Stimulated activated CD4-positive, alpha-beta T cell treated with anti-CD3 and anti-CD28 coated beads, Interleukin-12 subunit alpha, Interleukin-12 subunit beta, amount 100 ng/mL, for 24 hours (primary cell): ENCODE results near the gene STX8.
"Not testable (repeated sequence)": the region's sequence is repeated elsewhere in the genome, so short reads cannot be mapped to it uniquely, and the experiment has no call there.

Experiments used
- DNase-seq, 2 experiments: peaks; one replicate each; pipeline ENCODE4 v3.0.0-alpha.2; 2020; ENCODE audit warnings: low read depth in 2 of 2

Gene STX8

GRCh38 chr17:9509236-9509816, 66.3 kb downstream of the STX8 start:
- no peak for DNase-seq

- no peak for DNase-seq
These were observed 76.6 kb downstream of the STX8 start for GRCh38 chr17:9499041-9499440.

GRCh38 chr17:9498490-9498889, 77.1 kb downstream of the STX8 start:
- no peak for DNase-seq

- no peak for DNase-seq
These were observed 87.1 kb downstream of the STX8 start for GRCh38 chr17:9488556-9488955.

GRCh38 chr17:9487406-9487805, 88.2 kb downstream of the STX8 start:
- DNase-seq, result no peak

GRCh38 chr17:9484789-9485188, 90.8 kb downstream of the STX8 start:
- DNase-seq, result no peak

GRCh38 chr17:9479964-9480363, 95.7 kb downstream of the STX8 start:
- DNase-seq, result no peak

GRCh38 chr17:9478889-9479288, 96.7 kb downstream of the STX8 start:
- no peak for DNase-seq

GRCh38 chr17:9475101-9475658, 100.4 kb downstream of the STX8 start:
- DNase-seq, result no peak

- no peak for DNase-seq
These were observed 101.9 kb downstream of the STX8 start for GRCh38 chr17:9473711-9474110.

GRCh38 chr17:9472541-9472940, 103.1 kb downstream of the STX8 start:
- no peak for DNase-seq

GRCh38 chr17:9472094-9472493, 103.5 kb downstream of the STX8 start:
- no peak for DNase-seq

GRCh38 chr17:9470171-9470570, 105.4 kb downstream of the STX8 start:
- no peak for DNase-seq

GRCh38 chr17:9468937-9469336, 106.7 kb downstream of the STX8 start:
- no peak for DNase-seq

- no peak for DNase-seq
These were observed 107.1 kb downstream of the STX8 start for GRCh38 chr17:9468532-9468931.

GRCh38 chr17:9467518-9467917, 108.1 kb downstream of the STX8 start:
- DNase-seq, result no peak

- DNase-seq, result no peak
These were observed 110.3 kb downstream of the STX8 start for GRCh38 chr17:9465210-9465921.

GRCh38 chr17:9457005-9457404, 118.6 kb downstream of the STX8 start:
- DNase-seq, result no peak

GRCh38 chr17:9456330-9456729, 119.3 kb downstream of the STX8 start:
- DNase-seq, result no peak

- DNase-seq, result no peak
These were observed 123.7 kb downstream of the STX8 start for GRCh38 chr17:9451934-9452333.

- not testable (repeated sequence) for DNase-seq
These were observed 128.3 kb downstream of the STX8 start for GRCh38 chr17:9447298-9447697.

- no peak for DNase-seq
These were observed 129.1 kb downstream of the STX8 start for GRCh38 chr17:9446528-9446927.

GRCh38 chr17:9445424-9445823, 130.2 kb downstream of the STX8 start:
- no peak for DNase-seq
